DND-41 (cell line): ENCODE measurements around the gene HBP1.

Source experiments
- ATAC-seq: fragments of 200-7000 bp; cut with Tn5 transposase; 3 replicates; pipeline ENCODE4 v1.9.1; 2021; ENCODE audit warnings: low read depth; ENCODE audit not compliant: insufficient read depth
- DNase-seq: peaks from one replicate; pipeline ENCODE4 v3.0.0-alpha.2; 2020
- H2AFZ ChIP-seq: 2 replicates; pipeline ENCODE4 v1.6.0; 2012; ENCODE audit warnings: low read depth, low read length
- H3K27ac ChIP-seq: 2 replicates; pipeline ENCODE4 v1.5.1; 2012; ENCODE audit warnings: low read length, inconsistent platforms
- H3K27me3 ChIP-seq: fragments of 200-600 bp; sonication (generic); 2 replicates; pipeline ENCODE4 v1.6.0; 2012; ENCODE audit warnings: low read length, mild to moderate bottlenecking, inconsistent platforms; ENCODE audit not compliant: insufficient read depth, poor library complexity
- H3K36me3 ChIP-seq: 2 replicates; pipeline ENCODE4 v1.5.1; 2012; ENCODE audit warnings: low read length, inconsistent platforms; ENCODE audit not compliant: insufficient read depth
- H3K4me1 ChIP-seq: 2 replicates; pipeline ENCODE4 v1.5.1; 2012; ENCODE audit warnings: mild to moderate bottlenecking, low read length; ENCODE audit not compliant: insufficient read depth
- H3K4me2 ChIP-seq: 2 replicates; pipeline ENCODE4 v1.6.0; 2012; ENCODE audit warnings: mild to moderate bottlenecking, moderate library complexity, low read length, inconsistent platforms; ENCODE audit not compliant: insufficient read depth
- H3K4me3 ChIP-seq, 2 experiments: fragments of 200-600 bp in 1 of 2; shearing (Covaris generic) in 1 of 2; 2 replicates each; pipeline ENCODE4 v1.5.1; 2012 to 2016; ENCODE audit warnings: inconsistent platforms in 2 of 2, low read length in 2 of 2, mild to moderate bottlenecking in 2 of 2, low read depth in 1 of 2, moderate library complexity in 1 of 2
- H3K79me2 ChIP-seq: 2 replicates; pipeline ENCODE4 v1.6.0; 2012; ENCODE audit warnings: low read length, inconsistent platforms; ENCODE audit not compliant: insufficient read depth
- H3K9ac ChIP-seq: 2 replicates; pipeline ENCODE4 v1.6.0; 2012; ENCODE audit warnings: low read depth, mild to moderate bottlenecking, inconsistent platforms, low read length, moderate library complexity
- H3K9me3 ChIP-seq: 2 replicates; pipeline ENCODE4 v1.5.1; 2012; ENCODE audit warnings: low read length, moderate library complexity, mild to moderate bottlenecking, inconsistent platforms; ENCODE audit not compliant: insufficient read depth, severe bottlenecking
- H4K20me1 ChIP-seq: 2 replicates; pipeline ENCODE4 v1.6.0; 2012; ENCODE audit warnings: low read length; ENCODE audit not compliant: insufficient read depth
- EZH2 ChIP-seq: IDR thresholded peaks from 3 replicates; pipeline ENCODE4 v1.6.1; 2012; ENCODE audit warnings: borderline replicate concordance, low read depth, mild to moderate bottlenecking, moderate library complexity, low read length, inconsistent platforms; ENCODE audit not compliant: severe bottlenecking
- TF ChIP-seq, protein P1 (sequence below): IDR thresholded peaks from 2 replicates; pipeline ENCODE4 v1.5.1; 2012; ENCODE audit warnings: borderline replicate concordance, low read length, moderate library complexity, mild to moderate bottlenecking; ENCODE audit not compliant: poor library complexity, severe bottlenecking; ENCODE audit errors: extremely low read depth

HBP1 gene

DNA sequence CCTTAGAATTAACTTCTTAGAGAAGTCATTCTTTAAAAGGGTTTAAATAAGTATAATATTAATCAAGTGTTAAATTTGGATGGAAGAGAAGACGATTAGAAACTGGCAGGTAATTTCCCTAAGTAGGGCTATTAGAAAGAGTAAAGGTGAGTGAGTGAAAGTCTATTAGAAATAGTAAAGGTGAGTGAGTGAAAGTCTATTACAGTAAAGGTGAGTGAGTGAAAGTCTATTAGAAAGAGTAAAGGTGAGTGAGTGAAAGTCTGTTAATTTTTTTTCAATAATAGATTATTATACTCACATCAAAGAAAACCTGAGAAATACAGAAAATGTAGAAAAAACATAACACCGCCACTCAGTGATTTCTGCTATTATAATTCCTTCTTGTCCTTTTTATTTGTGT, 10.8 kb upstream of the HBP1 start:
- no peak overlapping the region for H3K9ac ChIP-seq
- H3K9me3 ChIP-seq, result no peaks in the 10 kb centered on the region
- H2AFZ ChIP-seq, result no peak overlapping the region
- H3K4me1 ChIP-seq, result no peaks in the 10 kb centered on the region
- H4K20me1 ChIP-seq, result no peaks in the 10 kb centered on the region
- no peaks in the 10 kb centered on the region for H3K27me3 ChIP-seq
- no peaks in the 10 kb centered on the region for H3K36me3 ChIP-seq
- TF ChIP-seq, protein P1, sequence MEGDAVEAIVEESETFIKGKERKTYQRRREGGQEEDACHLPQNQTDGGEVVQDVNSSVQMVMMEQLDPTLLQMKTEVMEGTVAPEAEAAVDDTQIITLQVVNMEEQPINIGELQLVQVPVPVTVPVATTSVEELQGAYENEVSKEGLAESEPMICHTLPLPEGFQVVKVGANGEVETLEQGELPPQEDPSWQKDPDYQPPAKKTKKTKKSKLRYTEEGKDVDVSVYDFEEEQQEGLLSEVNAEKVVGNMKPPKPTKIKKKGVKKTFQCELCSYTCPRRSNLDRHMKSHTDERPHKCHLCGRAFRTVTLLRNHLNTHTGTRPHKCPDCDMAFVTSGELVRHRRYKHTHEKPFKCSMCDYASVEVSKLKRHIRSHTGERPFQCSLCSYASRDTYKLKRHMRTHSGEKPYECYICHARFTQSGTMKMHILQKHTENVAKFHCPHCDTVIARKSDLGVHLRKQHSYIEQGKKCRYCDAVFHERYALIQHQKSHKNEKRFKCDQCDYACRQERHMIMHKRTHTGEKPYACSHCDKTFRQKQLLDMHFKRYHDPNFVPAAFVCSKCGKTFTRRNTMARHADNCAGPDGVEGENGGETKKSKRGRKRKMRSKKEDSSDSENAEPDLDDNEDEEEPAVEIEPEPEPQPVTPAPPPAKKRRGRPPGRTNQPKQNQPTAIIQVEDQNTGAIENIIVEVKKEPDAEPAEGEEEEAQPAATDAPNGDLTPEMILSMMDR, result no peak
- TF ChIP-seq EZH2, result no peak
- no peak for DNase-seq
- no peaks in the 10 kb centered on the region for H3K79me2 ChIP-seq
- no peak overlapping the region for H3K4me3 ChIP-seq
- H3K27ac ChIP-seq, result no peak overlapping the region
- H3K4me2 ChIP-seq, result no peak overlapping the region
- ATAC-seq, result no peak

DNA sequence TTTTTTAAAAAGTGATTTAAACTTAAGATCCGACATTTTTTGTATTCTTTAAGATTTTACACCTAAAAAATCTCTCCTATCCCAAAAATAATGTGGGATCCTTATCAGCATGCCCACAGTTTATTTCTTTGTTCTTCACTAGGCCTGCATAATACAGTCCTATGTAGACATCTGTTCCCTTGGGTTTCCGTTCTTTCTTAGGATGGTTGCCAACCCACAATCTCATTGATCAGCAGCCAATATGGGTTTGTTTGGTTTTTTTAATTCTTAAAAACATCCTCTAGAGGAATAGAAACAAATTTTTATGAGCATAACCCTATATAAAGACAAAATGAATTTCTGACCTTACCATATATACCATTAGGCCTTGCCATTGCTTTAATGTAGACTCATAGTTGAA, 8.4 kb upstream of the HBP1 start:
- no peak overlapping the region for H2AFZ ChIP-seq
- H3K36me3 ChIP-seq, result no peaks in the 10 kb centered on the region
- no peaks in the 10 kb centered on the region for H4K20me1 ChIP-seq
- no peak overlapping the region for H3K4me3 ChIP-seq
- H3K4me2 ChIP-seq, result no peak overlapping the region
- TF ChIP-seq EZH2, result no peak
- TF ChIP-seq, protein P1, result no peak
- no peak for DNase-seq
- H3K4me1 ChIP-seq, result no peaks in the 10 kb centered on the region
- ATAC-seq, result no peak
- no peak overlapping the region for H3K9ac ChIP-seq
- H3K9me3 ChIP-seq, result no peaks in the 10 kb centered on the region
- H3K27me3 ChIP-seq, result peaks cover 4% of the 10 kb centered on the region
- H3K27ac ChIP-seq, result no peak overlapping the region
- H3K79me2 ChIP-seq, result no peaks in the 10 kb centered on the region

DNA sequence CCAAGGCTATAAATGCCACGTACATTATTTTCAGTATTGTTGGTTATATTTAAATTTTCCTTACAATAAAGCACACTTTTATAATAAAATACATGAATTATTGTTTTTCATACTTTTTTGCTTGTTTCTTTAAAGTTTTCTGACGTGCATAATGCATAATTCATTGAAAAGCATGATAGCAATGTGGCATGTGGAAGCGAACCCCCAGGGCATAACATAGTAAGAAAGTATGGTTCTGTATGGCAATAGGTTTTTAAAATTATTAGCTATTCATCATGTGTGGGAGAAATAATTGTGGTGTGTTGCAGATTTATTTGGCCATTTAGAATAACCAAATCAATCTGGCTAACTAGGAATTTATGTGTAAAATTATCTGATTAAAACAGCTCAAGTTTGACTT, 7.4 kb upstream of the HBP1 start:
- ATAC-seq, result no peak
- Histone ChIP-seq H3K9me3 (no peaks in the 10 kb centered on the region), H4K20me1 (no peaks in the 10 kb centered on the region), H3K27ac (no peak overlapping the region), H3K36me3 (no peaks in the 10 kb centered on the region), H3K79me2 (no peaks in the 10 kb centered on the region), H3K4me2 (no peak overlapping the region), H2AFZ (no peak overlapping the region), H3K27me3 (peaks cover 5% of the 10 kb centered on the region), H3K4me3 (no peak overlapping the region), H3K4me1 (peaks cover 4% of the 10 kb centered on the region), H3K9ac (no peak overlapping the region)
- TF ChIP-seq EZH2, result no peak
- TF ChIP-seq, protein P1, result no peak
- DNase-seq, result no peak

DNA sequence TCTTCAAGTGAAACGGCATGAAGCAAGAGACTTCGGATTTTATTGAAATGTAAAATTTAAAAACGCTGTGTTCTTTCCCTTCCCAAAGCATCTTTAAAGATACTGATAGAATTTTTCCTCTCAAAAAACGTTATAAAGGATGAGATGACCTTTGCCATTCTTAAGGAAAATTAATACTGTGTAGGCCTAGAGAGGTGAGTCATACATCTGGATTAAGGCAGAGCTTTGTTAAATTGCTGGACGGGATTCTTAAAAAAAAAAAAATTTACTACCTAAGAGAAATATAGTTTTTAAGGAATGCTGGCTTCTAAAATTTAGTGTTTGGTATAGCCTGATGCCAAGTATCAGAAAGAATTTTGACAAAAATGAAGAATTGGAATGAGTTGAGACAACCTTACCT, 6.3 kb upstream of the HBP1 start:
- TF ChIP-seq, protein P1, result no peak
- no peak for TF ChIP-seq EZH2
- no peak for DNase-seq
- Histone ChIP-seq H3K27ac (no peak overlapping the region), H3K4me1 (peaks cover 15% of the 10 kb centered on the region), H3K9me3 (no peaks in the 10 kb centered on the region), H3K9ac (no peak overlapping the region), H3K4me2 (no peak overlapping the region), H3K36me3 (no peaks in the 10 kb centered on the region), H4K20me1 (no peaks in the 10 kb centered on the region), H3K27me3 (peaks cover 5% of the 10 kb centered on the region), H3K79me2 (no peaks in the 10 kb centered on the region), H2AFZ (no peak overlapping the region), H3K4me3 (no peak overlapping the region)
- ATAC-seq, result no peak
